Stimulated activated CD8-positive, alpha-beta memory T cell treated with anti-CD3 and anti-CD28 coated beads, Interleukin-7, amount 100 ng/mL, for 4 hours (primary cell): ENCODE results near the gene ERVK3-1.
"Not testable (repeated sequence)": the region's sequence is repeated elsewhere in the genome, so short reads cannot be mapped to it uniquely, and the experiment has no call there.

Experiments
- DNase-seq, 2 donors: peaks; one replicate each; pipeline ENCODE4 v3.0.0-alpha.2; 2020; ENCODE audit warnings: low read depth in 2 of 2

The ERVK3-1 gene

DNA sequence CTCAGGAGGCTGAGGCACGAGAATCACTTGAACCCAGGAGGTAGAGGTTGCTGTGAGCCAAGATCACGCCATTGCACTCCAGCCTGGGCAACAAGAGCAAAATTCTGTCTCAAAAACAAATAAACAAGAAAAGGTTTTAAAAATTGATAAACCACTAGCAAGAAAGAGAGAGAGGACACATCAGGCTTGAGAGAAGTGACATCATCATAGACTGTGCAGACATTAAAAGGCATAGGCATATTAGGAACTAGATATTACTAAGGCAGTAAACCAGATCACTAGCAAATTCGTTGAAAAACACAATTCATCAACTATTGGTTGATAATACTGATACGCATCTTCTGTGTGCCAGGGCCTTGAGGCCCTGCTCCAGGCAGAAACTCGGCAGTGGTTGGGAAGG, 40.4 kb downstream of the ERVK3-1 start:
- no peak for DNase-seq

DNA sequence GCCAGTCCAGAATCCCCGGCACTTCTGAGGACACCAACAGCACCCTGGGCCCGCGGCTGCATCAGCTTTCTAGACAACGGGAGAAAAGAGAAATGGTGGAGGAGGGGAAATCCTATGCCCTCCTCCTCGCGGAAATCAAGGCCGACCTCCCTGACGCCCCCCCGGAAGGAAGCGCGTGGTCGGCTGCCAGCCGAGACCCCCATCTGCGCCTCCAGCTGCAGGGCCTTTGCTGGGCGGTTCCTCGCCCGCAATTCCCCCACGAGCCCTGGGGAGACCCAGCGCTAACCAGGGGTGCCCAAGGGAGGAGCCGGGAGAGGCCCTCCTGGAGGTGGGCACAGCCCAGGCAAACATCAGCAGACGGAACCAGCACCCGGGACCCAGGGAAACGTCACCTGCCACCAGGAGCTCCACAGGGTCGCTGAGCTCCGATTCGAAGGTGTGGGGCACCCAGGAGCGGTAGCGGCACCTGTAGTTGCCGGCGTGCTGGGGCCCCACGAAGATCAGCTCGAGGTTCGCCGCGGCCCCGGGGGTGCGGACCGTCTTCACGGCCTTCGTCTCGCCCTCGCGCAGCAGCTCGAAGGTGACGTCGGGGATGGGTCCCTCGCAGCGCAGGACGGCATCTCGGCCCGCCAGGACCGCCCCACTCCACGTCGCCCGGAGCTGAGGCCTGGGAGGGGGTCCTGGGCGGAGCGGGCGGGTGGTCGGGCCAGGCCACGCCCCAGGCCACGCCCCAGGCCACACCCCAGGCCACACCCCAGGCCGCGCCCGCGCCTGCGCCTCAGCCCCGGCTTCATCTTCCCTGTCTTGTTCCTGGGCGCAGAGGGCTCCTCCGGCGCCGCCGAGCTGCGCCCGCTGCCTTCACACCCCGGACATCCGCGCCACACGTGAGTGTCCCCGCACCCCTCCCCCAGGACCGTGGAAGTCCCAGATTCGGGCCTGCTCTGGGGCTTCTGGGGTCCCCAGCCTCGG, 42.1 kb downstream of the ERVK3-1 start:
- peak; percentile 31 to 61 for DNase-seq

DNA sequence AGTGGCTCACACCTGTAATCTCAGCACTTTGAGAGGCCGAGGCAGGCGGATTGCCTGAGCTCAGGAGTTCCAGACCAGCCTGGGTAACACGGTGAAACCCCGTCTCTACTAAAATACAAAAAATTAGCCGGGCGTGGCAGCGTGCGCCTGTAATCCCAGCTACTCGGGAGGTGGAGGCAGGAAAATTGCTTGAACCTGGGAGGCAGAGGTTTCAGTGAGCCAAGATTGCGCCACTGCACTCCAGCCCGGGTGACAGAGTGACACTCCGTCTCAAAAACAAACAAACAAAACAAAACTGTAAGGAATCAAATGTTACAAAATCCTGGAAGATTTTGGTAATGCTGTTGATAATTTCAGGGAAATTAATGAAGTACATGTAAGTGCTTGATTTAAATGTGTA, 42.9 kb downstream of the ERVK3-1 start:
- not testable (repeated sequence) for DNase-seq

DNA sequence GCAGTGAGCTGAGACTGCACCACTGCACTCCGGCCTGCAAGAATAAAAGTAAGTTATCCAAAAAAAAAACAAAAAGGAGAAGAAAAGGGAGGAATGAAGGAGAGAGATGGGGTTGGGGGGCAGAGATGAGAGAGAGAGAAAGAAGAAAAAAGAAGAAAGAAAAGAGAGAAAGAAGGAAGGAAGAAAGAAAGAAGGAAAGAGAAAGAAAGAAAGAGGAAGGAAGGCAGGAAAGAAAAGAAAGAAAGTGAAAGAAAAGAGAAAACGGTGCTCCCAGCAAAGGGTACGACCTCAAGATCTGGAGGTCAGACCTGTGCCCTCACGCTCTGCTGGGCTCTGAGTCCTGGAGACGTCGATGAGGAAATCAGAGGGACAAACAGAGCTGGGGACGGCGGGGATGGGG, 44.4 kb downstream of the ERVK3-1 start:
- no peak for DNase-seq

DNA sequence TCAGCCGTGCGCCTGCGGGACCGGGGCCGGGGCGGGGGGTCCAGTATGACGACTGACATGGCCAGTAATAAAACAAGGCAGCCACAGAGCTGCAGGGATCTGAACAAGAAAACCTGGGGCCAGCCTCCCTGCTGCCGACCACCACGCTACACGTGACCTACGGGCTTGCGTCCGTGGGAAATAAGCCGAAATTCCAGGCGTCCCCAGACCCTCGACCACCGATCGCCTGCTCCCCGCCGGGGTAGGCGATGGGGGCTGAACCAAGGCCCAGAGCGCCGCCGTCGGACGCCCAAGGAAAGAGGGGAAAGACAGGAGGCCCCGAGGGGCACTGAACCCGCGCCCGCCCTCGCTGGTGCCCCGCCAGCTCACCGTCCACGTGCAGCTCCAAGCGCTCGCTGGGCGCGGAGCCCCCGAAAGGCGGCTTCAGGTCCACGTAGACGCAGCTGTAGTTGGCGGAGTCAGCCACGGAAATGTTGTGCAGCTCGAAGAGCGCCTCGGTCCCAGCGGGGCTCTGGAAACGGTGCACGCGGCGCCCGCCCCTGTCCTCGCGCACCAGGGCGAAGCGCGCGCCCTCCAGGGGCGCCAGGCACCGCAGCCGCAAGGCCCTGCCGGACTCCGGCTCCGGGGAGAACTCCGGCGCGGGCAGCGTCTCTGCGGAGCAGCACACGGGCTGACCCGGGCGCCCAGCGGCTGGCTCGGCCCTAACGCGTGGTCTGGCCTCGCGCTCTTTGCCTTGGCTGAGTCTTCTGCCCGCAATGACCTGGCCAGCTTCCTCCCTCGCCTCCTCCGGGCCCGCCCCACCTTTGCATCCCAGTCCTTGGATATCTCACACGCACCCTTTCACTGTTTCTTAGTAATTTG, 45.1 kb downstream of the ERVK3-1 start:
- no peak for DNase-seq

DNA sequence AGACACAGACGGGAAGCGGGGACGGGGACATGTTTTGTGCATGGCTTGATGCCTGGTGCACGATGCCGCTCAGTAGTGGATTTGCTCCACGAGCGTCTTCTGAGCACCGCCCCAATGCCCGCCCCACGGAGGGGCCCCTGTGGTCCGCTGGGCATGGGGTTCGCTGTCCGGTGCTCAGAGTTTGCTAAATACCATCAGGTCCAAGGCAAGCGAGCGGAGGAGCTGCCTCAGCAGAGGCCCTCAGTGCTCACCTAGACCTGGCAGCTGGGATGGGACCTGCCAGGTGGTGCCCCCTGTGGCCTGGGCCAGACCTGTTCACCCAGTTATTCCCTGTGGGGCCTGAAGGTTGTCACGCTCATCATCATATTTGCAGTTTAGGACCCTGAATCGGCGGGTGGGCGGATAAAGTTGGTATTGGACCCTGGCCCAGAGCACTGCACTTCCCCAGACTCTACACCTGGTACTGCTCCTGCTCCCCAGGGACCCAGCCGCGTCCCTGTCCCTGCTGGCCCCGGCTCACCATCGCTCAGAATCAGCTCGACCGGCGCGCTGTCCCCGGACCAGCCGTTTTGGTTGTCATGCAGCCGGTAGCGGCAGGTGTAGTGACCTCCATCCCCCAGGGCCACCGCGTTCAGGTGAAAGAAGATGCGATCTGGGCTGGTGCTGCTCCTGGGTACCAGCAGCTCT, 45.8 kb downstream of the ERVK3-1 start:
- no peak for DNase-seq

DNA sequence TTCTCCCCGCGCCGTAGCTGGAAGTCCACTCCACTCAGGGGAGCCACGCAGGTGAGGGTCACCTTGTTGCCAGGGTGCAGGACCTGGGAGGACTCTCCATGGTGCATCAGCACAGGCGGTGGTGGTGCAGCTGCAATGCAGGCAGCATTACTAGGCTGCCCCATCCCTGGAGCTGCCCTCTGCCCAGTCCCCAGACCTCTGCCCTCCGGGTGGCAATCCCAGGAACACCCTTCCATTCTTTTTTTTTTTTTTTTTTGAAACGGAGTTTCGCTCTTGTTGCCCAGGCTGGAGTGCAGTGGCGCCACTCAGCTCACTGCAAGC, 46.3 kb downstream of the ERVK3-1 start:
- DNase-seq = no peak

DNA sequence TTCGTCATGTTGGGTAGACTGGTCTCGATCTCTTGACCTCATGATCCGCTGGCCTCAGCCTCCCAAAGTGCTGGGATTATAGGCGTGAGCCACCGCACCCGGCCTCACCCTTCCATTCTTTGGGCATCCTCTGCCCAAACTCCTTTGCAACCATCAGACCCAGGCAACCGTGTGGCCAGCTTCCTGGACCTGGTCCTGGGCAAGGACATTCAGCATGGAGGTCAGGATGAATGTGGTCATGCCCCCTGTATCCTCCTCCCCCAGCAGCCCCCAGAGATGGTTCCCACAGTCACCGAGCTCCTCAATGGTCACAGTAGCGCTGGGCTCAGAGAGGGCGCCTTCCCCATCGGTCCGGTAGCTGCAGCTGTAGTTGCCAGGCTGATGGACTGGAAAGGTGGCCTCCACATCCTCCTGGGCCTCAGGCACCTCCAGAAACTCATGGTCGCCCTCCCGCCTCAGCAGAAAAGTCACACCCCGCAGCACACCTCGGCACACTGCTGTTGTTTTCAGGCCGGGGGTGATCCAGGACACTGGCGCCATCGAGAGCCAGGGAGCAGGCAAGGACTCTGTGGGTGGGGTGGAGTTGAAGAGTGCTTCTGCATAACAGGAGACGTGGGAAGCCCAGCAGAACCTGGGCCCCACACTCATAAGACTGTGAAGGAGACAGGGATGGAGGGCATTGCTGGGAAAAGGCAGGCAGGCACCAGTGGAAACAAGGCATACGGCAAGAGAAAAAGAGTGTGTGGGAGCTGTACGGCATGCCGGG, 47.0 kb downstream of the ERVK3-1 start:
- no peak for DNase-seq

DNA sequence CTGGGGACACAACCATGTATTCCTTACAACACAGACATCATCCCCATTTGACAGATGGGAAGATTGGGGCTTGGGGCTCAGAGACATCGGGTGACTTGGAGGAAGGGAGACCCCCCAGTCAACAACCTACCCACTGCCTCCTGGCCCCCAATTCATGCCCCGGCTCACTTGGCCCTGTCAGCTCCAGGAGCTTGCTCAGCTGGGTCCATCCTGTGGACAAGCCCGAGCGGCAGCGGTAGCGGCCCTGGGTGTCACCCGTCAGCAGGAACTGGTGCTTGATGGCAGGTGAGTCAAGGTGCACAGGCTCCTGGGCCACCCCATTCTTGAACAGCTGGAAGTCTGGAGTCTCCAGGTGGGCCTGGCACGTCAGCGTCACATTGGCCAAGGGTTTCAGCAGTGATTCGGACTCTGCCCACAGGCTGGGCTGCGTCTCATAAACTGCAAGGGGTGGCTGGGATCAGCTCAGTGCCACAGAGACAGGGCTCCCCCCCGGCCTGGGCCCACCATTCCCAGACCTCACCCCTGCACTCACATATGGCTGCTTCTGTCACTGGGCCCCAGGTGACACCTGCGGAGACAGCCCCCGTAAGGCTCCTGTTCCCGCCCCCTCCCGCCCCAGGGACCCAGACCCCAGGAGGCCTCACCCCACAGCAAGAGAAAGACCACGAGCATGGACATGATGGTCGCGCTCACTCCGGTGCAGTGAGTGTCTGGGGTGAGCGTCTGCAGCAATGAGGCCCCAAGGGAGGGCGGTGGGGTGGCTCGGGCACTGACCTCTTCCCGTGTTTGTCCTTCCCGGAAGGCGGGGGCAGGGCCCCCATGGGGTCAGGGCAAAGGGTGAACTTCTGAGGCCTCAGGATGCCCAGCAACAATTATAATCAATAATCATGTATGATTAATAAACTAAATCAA, 47.8 kb downstream of the ERVK3-1 start, which contains the start of gene A1BG:
A1BG (minus strand) TSS at position 733 of the 912 bp plus-strand sequence; CDS start at position 678, 55 bp downstream.
- DNase-seq = no peak

DNA sequence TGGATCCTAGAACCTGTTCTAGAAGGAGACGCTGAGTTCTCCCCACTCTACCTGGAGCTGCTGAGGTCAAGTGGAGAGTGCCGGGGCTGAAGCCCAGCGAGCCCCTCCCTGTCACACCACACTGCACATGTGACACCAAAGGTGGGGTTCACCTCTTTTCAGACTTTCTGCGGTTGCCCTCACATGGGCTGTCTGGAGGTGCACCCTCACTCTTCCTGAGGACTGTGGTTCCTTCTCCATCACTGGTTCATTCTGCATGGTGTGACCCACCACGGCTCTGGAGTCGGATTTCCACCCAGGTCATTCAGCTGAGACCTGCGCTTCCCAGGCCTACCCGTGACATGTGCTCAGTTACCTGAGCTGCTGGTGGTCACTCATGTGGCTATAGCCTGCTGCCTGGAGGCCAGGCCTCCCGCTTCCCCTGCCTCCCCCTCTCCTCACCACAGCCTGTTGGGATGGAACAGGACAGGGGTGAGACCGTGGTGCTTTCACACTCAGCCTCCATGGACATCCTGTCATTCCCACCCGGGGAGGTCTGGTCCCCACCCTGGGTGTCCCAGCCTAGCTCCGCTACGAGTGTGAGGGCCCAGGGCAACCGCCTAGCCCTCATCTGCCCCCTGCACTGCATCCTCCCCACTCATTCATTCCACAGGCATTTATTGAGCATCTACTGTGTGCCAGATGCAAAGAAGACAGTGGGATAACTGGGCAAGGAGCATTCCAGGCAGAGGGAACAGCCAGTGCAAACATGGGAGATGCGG, 48.7 kb downstream of the ERVK3-1 start:
- DNase-seq = no peak

DNA sequence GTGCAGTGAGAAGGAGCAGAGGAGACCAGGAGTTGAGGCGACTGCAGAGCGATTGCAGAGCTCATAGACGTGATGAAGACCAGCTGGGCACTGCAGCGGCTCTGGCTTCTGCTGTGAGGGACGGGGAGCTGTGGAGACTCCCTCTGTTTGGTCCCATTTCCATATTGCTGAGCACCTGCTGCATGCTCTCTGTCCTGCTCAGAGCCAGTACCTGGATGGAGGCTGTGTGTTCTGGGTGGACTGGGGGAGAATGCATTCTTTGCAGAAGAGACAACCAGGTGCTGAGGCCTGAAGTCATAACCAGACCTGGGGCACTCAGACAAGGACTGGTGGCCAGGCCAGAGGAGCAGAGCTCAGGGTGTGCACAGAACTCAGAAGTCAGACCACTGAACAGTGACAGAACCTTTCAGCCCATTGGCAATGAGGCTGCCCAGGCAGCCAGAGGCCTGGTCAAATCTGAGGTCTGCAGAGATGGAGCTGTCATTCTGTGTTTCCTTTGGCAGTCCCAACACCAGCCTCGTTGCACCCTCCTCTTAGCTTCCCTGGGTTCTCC, 49.4 kb downstream of the ERVK3-1 start:
- DNase-seq = no peak

DNA sequence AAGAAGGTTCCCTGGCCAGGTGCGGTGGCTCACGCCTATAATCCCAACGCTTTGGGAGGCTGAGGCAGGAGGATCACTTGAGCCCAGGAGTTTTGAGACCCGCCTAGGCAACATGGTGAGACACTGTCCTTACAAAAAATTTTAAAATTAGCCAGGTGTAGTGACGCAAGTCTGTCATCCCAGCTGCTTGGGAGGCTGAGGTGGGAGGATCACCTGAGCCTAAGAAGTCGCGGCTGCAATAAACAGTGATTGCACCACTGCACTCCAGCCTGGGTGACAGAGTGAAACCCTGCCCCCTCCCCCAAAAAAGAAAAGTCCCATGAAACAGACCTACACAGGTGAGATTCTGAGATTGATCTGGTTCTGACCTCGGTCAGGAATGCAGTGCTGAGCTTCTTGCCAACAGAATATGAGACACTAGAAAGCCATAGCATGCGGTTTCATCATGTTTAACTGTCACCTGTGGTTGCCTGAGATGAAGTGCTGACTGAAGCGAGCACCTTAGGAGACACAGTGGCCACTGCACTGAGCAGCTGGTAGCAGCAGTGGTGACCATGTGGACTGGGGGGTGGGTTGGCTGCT, 50.1 kb downstream of the ERVK3-1 start:
- DNase-seq = no peak

DNA sequence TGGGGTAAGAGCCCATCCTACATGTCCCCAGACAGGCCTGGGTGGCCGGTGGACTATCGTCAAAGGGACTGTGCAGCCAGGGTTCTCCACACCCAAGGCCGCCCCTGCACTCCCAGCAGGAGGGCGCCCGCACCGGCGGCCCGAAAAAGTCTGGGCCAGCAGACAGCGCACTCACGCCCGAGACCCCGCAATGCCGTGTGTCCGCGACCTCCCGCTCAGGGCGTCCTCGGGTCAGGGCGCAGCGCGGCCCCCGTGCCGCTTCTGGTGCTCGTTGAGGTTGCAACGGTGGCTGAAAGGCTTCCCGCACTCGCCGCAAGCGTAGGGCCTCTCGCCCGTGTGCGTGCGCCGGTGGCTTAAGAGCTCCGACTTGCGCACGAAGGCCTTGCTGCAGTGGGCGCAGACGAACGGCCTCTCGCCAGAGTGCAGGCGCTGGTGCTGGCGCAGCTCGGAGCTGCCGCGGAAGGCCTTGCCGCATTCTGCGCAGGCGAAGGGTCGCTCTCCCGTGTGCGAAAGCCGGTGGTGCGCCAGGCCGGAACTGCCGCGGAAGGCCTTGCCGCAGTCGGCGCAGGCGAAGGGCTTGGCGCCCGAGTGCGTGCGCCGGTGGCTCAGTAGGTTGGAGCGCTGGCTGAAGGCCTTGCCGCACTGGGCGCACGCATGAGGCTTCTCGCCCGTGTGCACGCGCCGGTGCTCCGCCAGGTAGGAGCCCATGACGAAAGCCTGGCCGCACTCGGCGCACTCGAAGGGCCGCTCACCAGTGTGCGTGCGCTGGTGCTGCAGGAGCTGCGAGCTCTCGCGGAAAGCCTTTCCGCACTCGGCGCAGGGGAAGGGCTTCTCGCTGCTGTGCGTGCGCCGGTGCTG, 51.0 kb downstream of the ERVK3-1 start:
- DNase-seq = peak in 1 of 2 donors; percentile 20

DNA sequence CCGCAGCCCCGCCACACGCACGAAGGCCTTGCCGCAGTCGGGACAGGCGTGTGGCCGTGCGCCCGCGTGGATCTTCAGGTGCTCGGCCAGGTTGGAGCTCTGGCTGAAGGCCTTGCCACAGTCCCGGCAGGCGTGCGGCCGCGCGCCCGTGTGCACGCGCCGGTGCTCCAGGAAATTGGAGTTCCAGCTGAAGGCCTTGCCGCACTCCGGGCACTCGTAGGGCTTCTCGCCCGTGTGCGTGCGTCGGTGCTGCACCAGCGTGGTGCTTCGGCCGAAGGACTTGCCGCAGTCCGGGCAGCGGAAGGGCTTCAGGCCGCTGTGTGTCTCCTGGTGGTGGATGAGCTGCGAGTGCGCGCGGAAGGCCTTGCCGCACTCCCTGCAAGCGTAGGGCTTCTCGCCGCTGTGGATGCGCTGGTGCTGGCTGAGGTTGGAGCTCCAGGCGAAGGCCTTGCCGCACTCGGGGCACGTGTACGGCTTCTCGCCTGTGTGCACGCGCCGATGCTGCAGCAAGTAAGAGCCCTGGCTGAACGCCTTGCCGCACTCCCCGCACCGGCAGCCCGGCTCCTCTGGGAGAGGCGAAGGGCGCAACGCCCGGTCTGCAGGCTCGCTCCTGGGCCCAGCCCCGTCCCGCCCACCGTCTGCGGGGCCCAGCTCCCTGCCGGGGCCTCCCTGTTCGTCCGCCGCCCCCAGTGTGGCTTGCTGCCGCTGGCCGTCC, 51.7 kb downstream of the ERVK3-1 start:
- no peak for DNase-seq

DNA sequence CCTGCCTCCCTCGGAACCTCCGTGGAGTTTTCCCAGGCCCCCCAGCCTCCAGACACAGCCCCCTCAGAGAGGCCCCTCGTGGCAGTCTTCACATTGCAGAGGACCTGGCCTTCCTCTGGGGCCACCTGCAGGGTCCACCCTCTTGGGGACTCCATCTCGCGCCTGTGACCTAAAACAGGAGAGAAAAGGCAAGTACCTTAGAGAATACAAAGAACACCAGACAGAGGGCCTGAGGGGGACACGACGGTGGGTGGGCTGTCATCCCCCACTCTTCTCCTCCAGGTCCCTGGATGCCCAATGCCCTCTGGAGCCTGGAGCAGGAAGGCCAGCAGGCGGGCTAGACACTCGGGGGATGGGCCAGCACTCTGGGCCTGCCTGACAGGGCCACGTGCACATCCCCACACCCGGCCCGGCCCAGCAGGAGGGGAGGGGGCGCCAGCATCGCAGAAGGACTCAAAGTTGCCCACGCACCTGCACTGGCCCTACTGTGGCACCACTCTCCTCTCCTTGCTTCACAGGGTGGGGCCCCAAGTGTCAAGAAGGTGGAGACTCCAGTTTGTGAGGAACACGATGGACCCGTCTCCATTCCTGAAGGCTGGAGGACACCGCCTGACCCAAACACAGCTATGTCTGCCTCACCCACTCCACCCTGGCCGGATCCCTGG, 52.4 kb downstream of the ERVK3-1 start:
- no peak for DNase-seq

DNA sequence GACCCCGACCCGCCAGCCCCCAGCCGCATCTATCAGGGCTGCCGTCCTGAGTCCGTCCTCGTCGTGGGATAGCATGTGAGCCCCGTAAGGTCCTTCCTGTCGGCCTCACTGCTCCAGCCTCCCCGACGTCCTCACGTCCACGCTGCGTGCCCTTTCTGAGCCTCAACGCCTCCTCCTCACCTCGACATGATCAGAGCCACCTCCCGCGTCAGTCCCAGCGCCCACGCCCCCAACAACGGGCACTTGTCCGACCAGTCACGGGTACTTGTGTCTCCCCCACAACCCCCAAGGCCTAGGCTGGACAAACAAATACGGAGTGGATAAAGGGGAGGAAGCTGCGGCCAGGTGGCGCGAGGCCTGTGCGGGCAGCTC, 56.7 kb downstream of the ERVK3-1 start:
- DNase-seq = peak in 1 of 2 donors; percentile 52
